B cell (primary cell): ENCODE results near the gene TSPAN9. TPM values are rescaled to one million over a fixed set of nuclear protein-coding genes. Genes with fewer than 3 reads are reported as not detected.
A peak's percentile ranks its signal among the peaks of the same experiment; 100 is the strongest.

Experiments used
- ATAC-seq: fragments of 200-7000 bp; cut with Tn5 transposase; one replicate; pipeline ENCODE4 v1.10.0; 2021; ENCODE audit warnings: low read depth, mild to moderate bottlenecking, moderate number of reproducible peaks, moderate library complexity
- CTCF ChIA-PET: fragments of 350-600 bp; sonication (Branson Sonifier 250); formaldehyde crosslinking; loops from one replicate; lab custom pipeline; 2021; ENCODE audit warnings: antibody characterized with exemption, inconsistent platforms; lab: Charles Lee
- POLR2A ChIA-PET: fragments of 350-600 bp; sonication (Branson Sonifier 250); formaldehyde crosslinking; loops from one replicate; lab custom pipeline; 2021; ENCODE audit warnings: antibody characterized with exemption; lab: Charles Lee
- DNase-seq: peaks from one replicate; pipeline ENCODE4 v3.0.0; 2013
- H2AFZ ChIP-seq: 2 replicates; pipeline ENCODE4 v1.6.1; 2012; ENCODE audit warnings: mild to moderate bottlenecking, low read depth, low read length; ENCODE audit not compliant: insufficient read depth, poor library complexity, severe bottlenecking
- H3K27ac ChIP-seq, 2 donors: 1 replicate in 1 of 2; 2 replicates in 1 of 2; pipeline ENCODE4 v1.5.1; 2012 to 2013; ENCODE audit warnings: low read length in 2 of 2, mild to moderate bottlenecking in 2 of 2, moderate library complexity in 1 of 2
- H3K27me3 ChIP-seq, 4 experiments: fragments of 200-600 bp in 1 of 4; sonication (generic) in 1 of 4; replicated peaks in 1 of 4; 1 replicate in 2 of 4; 2 replicates in 2 of 4; pipeline versions ENCODE4 v1.6.1 to v1.7.0; 2013 to 2016; ENCODE audit warnings: low read length in 3 of 4, mild to moderate bottlenecking in 2 of 4, mixed read lengths in 1 of 4, moderate library complexity in 1 of 4; ENCODE audit not compliant: insufficient read depth in 4 of 4, control insufficient read depth in 3 of 4; ENCODE audit errors: control extremely low read depth in 1 of 4
- H3K36me3 ChIP-seq, 2 experiments: replicated peaks in 1 of 2; 1 replicate in 1 of 2; 2 replicates in 1 of 2; pipeline versions ENCODE4 v1.6.1 to v1.7.1; 2013; ENCODE audit warnings: low read length in 1 of 2; ENCODE audit not compliant: insufficient read depth in 2 of 2, control insufficient read depth in 1 of 2; ENCODE audit errors: control extremely low read depth in 1 of 2, extremely low read depth in 1 of 2
- H3K4me1 ChIP-seq, 2 donors: fragments of 200-600 bp in 1 of 2; sonication (generic) in 1 of 2; 1 replicate in 1 of 2; 2 replicates in 1 of 2; pipeline versions ENCODE4 v1.5.1 to v1.6.1; 2013 to 2017; ENCODE audit warnings: low read length in 2 of 2; ENCODE audit not compliant: control insufficient read depth in 2 of 2, insufficient read depth in 2 of 2
- H3K4me2 ChIP-seq: replicated peaks from 2 replicates; pipeline ENCODE3; 2012; ENCODE audit warnings: mild to moderate bottlenecking, low read depth, low read length; ENCODE audit not compliant: poor library complexity, severe bottlenecking
- H3K4me3 ChIP-seq, 5 experiments: fragments of 200-600 bp in 1 of 5; sonication (generic) in 1 of 5; 1 replicate in 3 of 5; 2 replicates in 2 of 5; pipeline versions ENCODE4 v1.5.1 to v1.7.0; 2011 to 2016; ENCODE audit warnings: low read length in 4 of 5, mild to moderate bottlenecking in 4 of 5, low read depth in 2 of 5, control low read depth in 1 of 5, moderate library complexity in 1 of 5; ENCODE audit not compliant: insufficient read depth in 1 of 5; ENCODE audit errors: control extremely low read depth in 1 of 5, extremely low read depth in 1 of 5
- H3K79me2 ChIP-seq: fragments of 200-600 bp; sonication (generic); one replicate; pipeline ENCODE4 v1.6.0; 2016; ENCODE audit warnings: low read length; ENCODE audit not compliant: control insufficient read depth, insufficient read depth
- H3K9ac ChIP-seq: fragments of 200-600 bp; sonication (generic); 2 replicates; pipeline ENCODE4 v1.6.1; 2017; ENCODE audit warnings: mild to moderate bottlenecking, low read length, moderate library complexity
- H3K9me3 ChIP-seq, 3 donors: one replicate each; pipeline versions ENCODE4 v1.6.1 to v1.7.1; 2013; ENCODE audit warnings: low read length in 2 of 3; ENCODE audit not compliant: control insufficient read depth in 2 of 3, insufficient read depth in 1 of 3; ENCODE audit errors: control extremely low read depth in 1 of 3
- H4K20me1 ChIP-seq: 2 replicates; pipeline ENCODE4 v1.6.0; 2012; ENCODE audit warnings: mild to moderate bottlenecking, low read length; ENCODE audit not compliant: insufficient read depth, control insufficient read depth, poor library complexity, severe bottlenecking
- H3K27ac Mint-ChIP-seq: one replicate; pipeline ENCODE4 v1.8.0; 2021; ENCODE audit warnings: mixed read lengths
- H3K27me3 Mint-ChIP-seq: one replicate; pipeline ENCODE4 v1.8.0; 2021; ENCODE audit warnings: mixed read lengths
- H3K4me1 Mint-ChIP-seq: one replicate; pipeline ENCODE4 v1.8.0; 2021; ENCODE audit warnings: mixed read lengths
- H3K4me3 Mint-ChIP-seq: one replicate; pipeline ENCODE4 v1.8.0; 2021; ENCODE audit warnings: mixed read lengths
- H3K9me3 Mint-ChIP-seq: one replicate; pipeline ENCODE4 v1.8.0; 2022; ENCODE audit warnings: mixed read lengths; ENCODE audit not compliant: insufficient read depth
- CTCF ChIP-seq: fragments of 200-600 bp; IDR thresholded peaks from one replicate; pipeline ENCODE4 v1.8.0; 2022; ENCODE audit warnings: antibody characterized with exemption, mild to moderate bottlenecking
- EZH2 ChIP-seq: IDR thresholded peaks from 2 replicates; pipeline ENCODE4 v1.6.1; 2012; ENCODE audit warnings: borderline replicate concordance, low read depth, mild to moderate bottlenecking, moderate library complexity, low read length; ENCODE audit not compliant: insufficient read depth, poor library complexity, severe bottlenecking
- WGBS: methylation state at CpG from one replicate; pipeline ENCODE4 v1.1.5; 2013; ENCODE audit warnings: missing lambda C conversion rate; ENCODE audit not compliant: insufficient coverage; 5-methylcytosine and 5-hydroxymethylcytosine counted together
- intact Hi-C: fragments of 100-400 bp; cut with micrococcal nuclease; formaldehyde crosslinking; loops from one replicate; pipeline ENCODE4 v1.10.0; 2022
- polyA minus RNA-seq: library from RNA; depleted of rRNA, polyadenylated mRNA; stranded (reverse); fragments of >200 nt; gene quantifications from 2 replicates; pipeline ENCODE4 v1.2.3, GENCODE V29; 2012
- polyA plus RNA-seq: library from polyadenylated mRNA; depleted of rRNA; stranded (reverse); fragments of >200 nt; gene quantifications from 2 replicates; pipeline ENCODE4 v1.2.3, GENCODE V29; 2012
- total RNA-seq, 2 donors: library from RNA; stranded (reverse); fragments of 120-200 nt in 1 of 2; gene quantifications; 1 replicate in 1 of 2; 2 replicates in 1 of 2; pipeline versions ENCODE4 v1.2.3 to v1.2.4, GENCODE V29; 2013 to 2022

TSPAN9 gene
- total RNA-seq, result 0.37 and 0.49 TPM in 2 replicates
- 2.4 TPM for total RNA-seq (2013)
- 0.15 and 0.56 TPM in 2 replicates for polyA plus RNA-seq
- polyA minus RNA-seq, result 0.17 and 1.4 TPM in 2 replicates

DNA sequence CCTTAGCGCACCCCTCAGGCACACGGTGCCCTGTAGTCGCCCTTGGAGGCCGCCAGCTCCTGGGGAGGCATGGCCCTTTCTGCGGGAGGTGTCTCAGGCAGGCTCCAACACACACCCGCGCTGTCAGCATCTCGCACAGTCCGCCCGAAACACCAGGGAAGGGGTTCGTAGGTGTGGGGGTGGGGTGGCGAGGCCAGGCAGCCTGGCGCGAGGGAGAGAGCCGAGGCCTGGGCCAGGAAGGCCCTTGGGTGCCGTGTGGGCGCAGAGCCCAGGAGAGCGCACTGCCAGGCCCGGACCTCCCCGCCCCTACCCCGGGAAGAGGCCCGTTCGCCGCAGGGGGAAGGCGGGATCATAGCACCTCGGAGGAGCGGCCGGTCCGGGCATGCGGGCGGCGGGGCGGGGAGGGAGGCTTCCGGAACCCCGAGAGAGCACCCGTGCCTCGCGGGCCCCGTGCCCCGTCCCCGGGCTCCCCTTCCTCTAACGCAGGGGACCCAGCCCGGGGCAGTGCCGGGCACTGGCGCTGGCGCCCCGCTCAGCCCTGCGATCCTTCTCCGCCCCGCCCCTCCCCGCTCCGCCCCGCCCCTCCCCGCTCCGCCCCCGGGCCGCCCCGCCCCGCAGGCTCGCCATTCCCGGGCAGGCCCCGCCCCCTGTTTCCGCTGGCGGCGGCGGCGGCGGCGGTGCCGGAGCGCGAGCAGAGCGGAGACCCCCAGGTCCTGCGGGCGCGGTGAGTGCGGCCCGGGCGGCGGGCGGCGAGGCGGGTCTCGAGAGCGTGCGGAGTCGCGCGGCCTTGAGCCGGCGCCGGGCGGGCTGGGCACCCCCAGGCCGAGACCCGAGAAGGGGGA, at the start of gene TSPAN9:
TSPAN9 (plus strand) TSS at position 650 of the 842 bp plus-strand sequence. CDS start 123,815 bp downstream, outside the sequence.
- Histone ChIP-seq H3K27ac (no peak within 1 kb of the TSS), H3K4me2 (peak within 1 kb of the TSS; percentile 100), H3K4me1 (peaks cover 19 to 20% of the 10 kb centered on the region in 2 donors), H4K20me1 (no peaks in the 10 kb centered on the region), H3K4me3 (peak within 1 kb of the TSS; percentile 3 to 69 (median 63)), H3K79me2 (no peaks in the 10 kb centered on the region), H3K27me3 (peaks cover 0 to 29% (median 13%) of the 10 kb centered on the region in 4 experiments), H3K36me3 (no peaks in the 10 kb centered on the region), H2AFZ (peak within 1 kb of the TSS; percentile 92), H3K9ac (peak within 1 kb of the TSS; percentile 80), H3K9me3 (peaks cover 0 to 6% (median 0%) of the 10 kb centered on the region in 3 donors)
- Mint-ChIP-seq H3K27me3 (peaks cover 10% of the 10 kb centered on the region), H3K27ac (peak within 1 kb of the TSS; percentile 67), H3K9me3 (no peaks in the 10 kb centered on the region), H3K4me1 (peaks cover 15% of the 10 kb centered on the region), H3K4me3 (peak within 1 kb of the TSS; percentile 87)
- ATAC-seq, result peak; percentile 89
- ChIA-PET CTCF (interaction anchor here (0.6 to 1.5 kb wide), 4 partner anchors 12 to 198 kb away, joined by 3 to 8 read pairs (median 4); no protein-coding TSS in a partner anchor), POLR2A (interaction anchor here (0.9 kb wide), 1 partner anchor 34 kb away, joined by 3 read pairs; no protein-coding TSS in a partner anchor)
- peak; percentile 75 for DNase-seq
- intact Hi-C loops, result loop anchor here (2.0 to 5.0 kb wide), 2 partner anchors 34 to 190 kb away; no protein-coding TSS in a partner anchor
- TF ChIP-seq CTCF (no peak), EZH2 (no peak)
- 2% methylated on average over 73 of the region's 95 CpGs for WGBS
